HG02610 (cell line): ENCODE results near the gene S100A7.
"Not testable (repeated sequence)": the region's sequence is repeated elsewhere in the genome, so short reads cannot be mapped to it uniquely, and the experiment has no call there.

ENCODE experiments used
- ATAC-seq: cut with Tn5 transposase; IDR thresholded peaks from one replicate; pipeline ENCODE4 v1.9.1; 2021; ENCODE audit warnings: mild to moderate bottlenecking, moderate library complexity; ENCODE audit not compliant: unreplicated experiment

The S100A7 gene

GRCh38 chr1:153478047-153478691, 17.7 kb upstream of the S100A7 start:
- ATAC-seq: no peak

GRCh38 chr1:153476491-153477093, 16.1 kb upstream of the S100A7 start:
- no peak for ATAC-seq

- ATAC-seq: no peak
These were observed 14.8 kb upstream of the S100A7 start for GRCh38 chr1:153475282-153475681.

- ATAC-seq: no peak
These were observed 13.9 kb upstream of the S100A7 start for GRCh38 chr1:153474347-153474746.

- no peak for ATAC-seq
These were observed 10.3 kb upstream of the S100A7 start for GRCh38 chr1:153470707-153471106.

GRCh38 chr1:153466908-153467307, 6.5 kb upstream of the S100A7 start:
- ATAC-seq: no peak

- no peak for ATAC-seq
These were observed 5.6 kb upstream of the S100A7 start for GRCh38 chr1:153465811-153466636.

GRCh38 chr1:153462741-153463140, 2.3 kb upstream of the S100A7 start:
- ATAC-seq: not testable (repeated sequence)

- ATAC-seq: no peak
These were observed 796 bp downstream of the S100A7 start for GRCh38 chr1:153459655-153460054.

GRCh38 chr1:153456396-153456795, 4.1 kb downstream of the S100A7 start:
- no peak for ATAC-seq

- not testable (repeated sequence) for ATAC-seq
These were observed 11.6 kb downstream of the S100A7 start for GRCh38 chr1:153448851-153449250.

- no peak for ATAC-seq
These were observed 12.8 kb downstream of the S100A7 start for GRCh38 chr1:153447498-153448170.

- no peak for ATAC-seq
These were observed 16.4 kb downstream of the S100A7 start for GRCh38 chr1:153444078-153444477.

GRCh38 chr1:153443486-153443885, 17.0 kb downstream of the S100A7 start:
- ATAC-seq: no peak

- ATAC-seq: no peak
These were observed 19.2 kb downstream of the S100A7 start for GRCh38 chr1:153441238-153441755.

GRCh38 chr1:153439273-153439672, 21.2 kb downstream of the S100A7 start:
- ATAC-seq: no peak

- no peak for ATAC-seq
These were observed 21.9 kb downstream of the S100A7 start for GRCh38 chr1:153438599-153438998.

- ATAC-seq: no peak
These were observed 23.2 kb downstream of the S100A7 start for GRCh38 chr1:153437236-153437635.

- ATAC-seq: no peak
These were observed 25.6 kb downstream of the S100A7 start for GRCh38 chr1:153434746-153435455.

GRCh38 chr1:153432874-153433681, 27.4 kb downstream of the S100A7 start:
- no peak for ATAC-seq
